Hepatocyte (in vitro differentiated cells): ENCODE data around the gene PRKAR1B. TPM values are rescaled to one million over a fixed set of nuclear protein-coding genes. Genes with fewer than 3 reads are reported as not detected.
"Not testable (repeated sequence)": the region's sequence is repeated elsewhere in the genome, so short reads cannot be mapped to it uniquely, and the experiment has no call there.

Experiments used
- DNase-seq: peaks from one replicate; pipeline ENCODE4 v3.0.0-alpha.2; 2016; ENCODE audit warnings: low spot score
- H2AFZ ChIP-seq: fragments of 200-600 bp; sonication (generic); 2 replicates; pipeline ENCODE4 v1.6.0; 2016; ENCODE audit warnings: antibody characterized with exemption, mild to moderate bottlenecking
- H3K27ac ChIP-seq: fragments of 200-600 bp; sonication (generic); 2 replicates; pipeline ENCODE4 v1.5.1; 2016; ENCODE audit warnings: mild to moderate bottlenecking
- H3K27me3 ChIP-seq: fragments of 200-600 bp; sonication (generic); 2 replicates; pipeline ENCODE4 v1.6.1; 2016
- H3K36me3 ChIP-seq: fragments of 200-600 bp; sonication (generic); replicated peaks from 2 replicates; pipeline ENCODE4 v1.5.1; 2016; ENCODE audit warnings: low read depth; ENCODE audit not compliant: insufficient read depth
- H3K4me1 ChIP-seq: fragments of 200-600 bp; sonication (generic); 2 replicates; pipeline ENCODE4 v1.5.1; 2016; ENCODE audit warnings: mild to moderate bottlenecking, moderate library complexity; ENCODE audit not compliant: insufficient read depth
- H3K4me2 ChIP-seq: fragments of 200-600 bp; sonication (generic); 2 replicates; pipeline ENCODE4 v1.6.0; 2016
- H3K4me3 ChIP-seq: fragments of 200-600 bp; sonication (generic); 2 replicates; pipeline ENCODE4 v1.5.1; 2016; ENCODE audit warnings: mild to moderate bottlenecking
- H3K79me2 ChIP-seq: fragments of 200-600 bp; sonication (generic); 2 replicates; pipeline ENCODE4 v1.6.0; 2017; ENCODE audit warnings: mild to moderate bottlenecking
- H3K9me2 ChIP-seq: fragments of 200-600 bp; sonication (generic); replicated peaks from 2 replicates; pipeline ENCODE4 v1.6.0; 2017; ENCODE audit warnings: mild to moderate bottlenecking; ENCODE audit not compliant: insufficient read depth
- H3K9me3 ChIP-seq: fragments of 200-600 bp; sonication (generic); 2 replicates; pipeline ENCODE4 v1.5.1; 2016; ENCODE audit warnings: low read depth, mild to moderate bottlenecking
- H4K20me1 ChIP-seq: fragments of 200-600 bp; sonication (generic); 2 replicates; pipeline ENCODE4 v1.6.0; 2016; ENCODE audit warnings: mild to moderate bottlenecking; ENCODE audit not compliant: insufficient read depth, poor library complexity, severe bottlenecking
- CTCF ChIP-seq: fragments of 200-600 bp; sonication (generic); IDR thresholded peaks from 2 replicates; pipeline ENCODE4 v1.5.1; 2016; ENCODE audit warnings: antibody characterized with exemption, mild to moderate bottlenecking; ENCODE audit not compliant: poor library complexity
- EZH2 ChIP-seq: fragments of 200-600 bp; sonication (generic); IDR thresholded peaks from 2 replicates; pipeline ENCODE4 v1.6.1; 2016; ENCODE audit warnings: antibody characterized with exemption, mild to moderate bottlenecking, borderline replicate concordance
- EZH2phosphoT487 ChIP-seq: fragments of 200-600 bp; sonication (generic); IDR thresholded peaks from one replicate; pipeline ENCODE4 v1.6.1; 2018; ENCODE audit warnings: antibody characterized with exemption, mild to moderate bottlenecking, low read depth, moderate library complexity; ENCODE audit not compliant: unreplicated experiment, severe bottlenecking
- WGBS: methylation state at CpG from one replicate; pipeline ENCODE4 v1.1.6; 2016; ENCODE audit warnings: low lambda C conversion rate; ENCODE audit errors: missing lambda C conversion rate; 5-methylcytosine and 5-hydroxymethylcytosine counted together
- polyA plus RNA-seq: library from polyadenylated mRNA; unstranded; fragments of >200 nt; fragmentation: Nextera tagmentation; extraction: Ambion mirVana; gene quantifications from 2 replicates; pipeline ENCODE4 v1.2.1, GENCODE V29; 2016
- total RNA-seq: library from RNA; depleted of rRNA; stranded (reverse); fragments of >200 nt; gene quantifications from 2 replicates; pipeline ENCODE4 v1.2.3, GENCODE V29; 2014

The PRKAR1B gene
- total and polyA plus RNA-seq, 2 experiments from 2014 or later: 16.6 to 28.7 TPM

- Histone ChIP-seq H3K36me3 (no peaks in the 10 kb centered on the region), H3K9me3 (no peaks in the 10 kb centered on the region), H3K4me1 (no peaks in the 10 kb centered on the region), H3K4me3 (no peak overlapping the region), H3K79me2 (peaks cover 11% of the 10 kb centered on the region), H3K4me2 (no peak overlapping the region), H3K9me2 (no peaks in the 10 kb centered on the region), H2AFZ (no peak overlapping the region), H3K27ac (no peak overlapping the region), H4K20me1 (no peaks in the 10 kb centered on the region), H3K27me3 (no peaks in the 10 kb centered on the region)
- WGBS: 97% methylated on average over 23 of the region's 23 CpGs
- TF ChIP-seq EZH2 (no peak), EZH2phosphoT487 (no peak), CTCF (no peak)
- DNase-seq: no peak
These were observed 18.5 kb upstream of the PRKAR1B start for GRCh38 chr7:745431-746154.

GRCh38 chr7:744854-745430 is 17.9 kb upstream of the PRKAR1B start:
- TF ChIP-seq EZH2phosphoT487 (no peak), EZH2 (no peak), CTCF (no peak)
- Histone ChIP-seq H3K79me2 (peaks cover 11% of the 10 kb centered on the region), H3K36me3 (no peaks in the 10 kb centered on the region), H3K27me3 (no peaks in the 10 kb centered on the region), H2AFZ (no peak overlapping the region), H3K4me3 (no peak overlapping the region), H3K27ac (no peak overlapping the region), H3K9me3 (no peaks in the 10 kb centered on the region), H4K20me1 (no peaks in the 10 kb centered on the region), H3K4me2 (no peak overlapping the region), H3K9me2 (no peaks in the 10 kb centered on the region), H3K4me1 (no peaks in the 10 kb centered on the region)
- WGBS: 95% methylated on average over 20 of the region's 20 CpGs
- DNase-seq: no peak

GRCh38 chr7:744128-744520 is 17.0 kb upstream of the PRKAR1B start:
- H3K9me3 ChIP-seq, DNase-seq, H3K4me1 ChIP-seq, H2AFZ ChIP-seq, H3K9me2 ChIP-seq, H4K20me1 ChIP-seq, H3K4me2 ChIP-seq, H3K4me3 ChIP-seq, H3K27me3 ChIP-seq, H3K36me3 ChIP-seq, H3K27ac ChIP-seq: not testable (repeated sequence)
- WGBS: 92% methylated on average over 5 of the region's 5 CpGs
- peaks cover 16% of the 10 kb centered on the region for H3K79me2 ChIP-seq

- not testable (repeated sequence) for H4K20me1 ChIP-seq, H3K9me3 ChIP-seq, H3K36me3 ChIP-seq, H3K9me2 ChIP-seq, H3K4me1 ChIP-seq, DNase-seq, H3K4me2 ChIP-seq, H3K4me3 ChIP-seq, H3K27ac ChIP-seq, H2AFZ ChIP-seq, H3K27me3 ChIP-seq
- 95% methylated on average over 14 of the region's 14 CpGs for WGBS
- peaks cover 21% of the 10 kb centered on the region for H3K79me2 ChIP-seq
These were observed 16.5 kb upstream of the PRKAR1B start for GRCh38 chr7:743341-744127.
